ENCODE data around the gene MYL4. TPM values are rescaled to one million over a fixed set of nuclear protein-coding genes. Genes with fewer than 3 reads are reported as not detected.

MYL4 gene
- total RNA-seq, 2 experiments from 2014 or later = not detected

DNA sequence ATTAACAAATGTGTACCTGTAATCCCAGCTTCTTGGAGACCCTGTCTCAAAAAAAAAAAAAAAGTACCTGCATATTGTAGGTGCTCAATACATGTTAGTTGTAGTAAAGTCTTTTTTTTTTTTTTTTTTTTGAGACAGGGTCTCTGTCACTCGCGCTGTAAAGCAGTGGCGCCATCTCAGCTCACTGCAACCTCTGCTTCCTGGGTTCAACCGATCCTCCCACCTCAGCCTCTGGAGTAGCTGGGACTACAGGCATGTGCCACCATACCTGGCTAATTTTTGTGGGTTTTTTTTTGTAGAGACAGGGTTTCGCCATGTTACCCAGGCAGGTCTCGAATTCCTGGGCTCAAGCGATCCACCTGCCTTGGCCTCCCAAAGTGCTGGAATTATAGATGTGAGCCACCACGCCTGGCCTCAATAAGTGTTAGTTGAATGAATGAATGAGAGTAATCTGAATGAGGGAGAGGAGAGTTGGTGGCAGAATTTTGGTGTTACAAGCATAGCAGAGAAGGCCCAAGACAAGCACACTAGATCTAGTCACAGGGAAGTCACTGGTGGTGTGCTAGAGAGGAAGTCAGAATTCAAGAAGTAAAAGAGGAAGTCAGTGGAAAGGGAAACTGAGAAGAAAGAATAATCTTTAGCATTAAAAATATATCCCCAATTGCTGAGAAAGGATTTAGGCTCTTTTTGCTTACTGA, 9.4 kb upstream of the MYL4 start:
- DNase-seq = no peak
- CTCF ChIA-PET = no interaction called here
- Mint-ChIP-seq H3K4me3 (no peak overlapping the region), H3K27me3 (no peaks in the 10 kb centered on the region), H3K4me1 (ENCODE audit: low read depth) (peaks cover 27% of the 10 kb centered on the region), H3K27ac (no peak overlapping the region), H3K36me3 (no peaks in the 10 kb centered on the region), H3K9me3 (no peaks in the 10 kb centered on the region)
- intact Hi-C loops (cut with micrococcal nuclease) = loop anchor here (10.0 kb wide), 1 partner anchor 1995 kb away; no protein-coding TSS in a partner anchor
- POLR2A ChIA-PET = no interaction called here

DNA sequence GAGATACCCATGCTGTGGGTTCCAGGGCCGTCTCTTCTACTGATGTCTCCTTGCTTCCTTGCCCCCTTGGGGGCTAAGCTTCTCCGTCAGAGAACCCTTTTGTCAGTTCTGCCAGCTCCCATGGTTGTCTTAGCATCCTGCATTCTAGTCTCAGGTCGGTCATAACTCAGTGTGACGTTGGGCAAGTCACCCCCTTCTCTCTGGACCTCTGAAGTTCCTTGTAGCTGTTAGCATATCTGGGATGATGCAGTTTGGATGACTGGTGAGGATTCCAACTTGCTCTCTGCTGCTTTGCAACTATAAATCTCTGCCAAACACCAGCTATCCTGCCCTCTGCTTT, 8.9 kb upstream of the MYL4 start:
- POLR2A ChIA-PET = no interaction called here
- Mint-ChIP-seq H3K36me3 (no peaks in the 10 kb centered on the region), H3K27ac (no peak overlapping the region), H3K9me3 (no peaks in the 10 kb centered on the region), H3K27me3 (no peaks in the 10 kb centered on the region), H3K4me1 (ENCODE audit: low read depth) (peaks cover 32% of the 10 kb centered on the region), H3K4me3 (no peak overlapping the region)
- no peak for DNase-seq
- CTCF ChIA-PET = no interaction called here
- intact Hi-C loops (cut with micrococcal nuclease) = loop anchor here (10.0 kb wide), 1 partner anchor 1995 kb away; no protein-coding TSS in a partner anchor

DNA sequence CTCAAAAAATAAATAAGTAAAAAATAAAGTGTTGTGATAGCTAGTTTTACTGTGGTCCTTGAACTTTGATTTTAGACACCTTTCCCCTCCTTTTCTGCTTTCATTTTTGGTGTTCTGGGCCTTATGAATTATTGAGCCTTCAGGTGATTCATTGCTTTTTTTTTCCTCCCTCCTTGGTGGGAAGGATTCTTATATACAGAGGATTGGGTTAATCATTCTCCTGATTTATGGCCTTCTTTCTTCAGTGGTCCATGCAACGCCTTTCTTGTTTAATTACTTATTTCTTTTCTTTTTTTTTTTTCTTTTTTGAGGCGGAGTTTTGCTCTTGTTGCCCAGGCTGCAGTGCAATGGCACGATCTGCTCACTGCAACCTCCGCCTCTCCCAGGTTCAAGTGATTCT, 8.0 kb upstream of the MYL4 start:
- Mint-ChIP-seq H3K27ac (no peak overlapping the region), H3K9me3 (no peaks in the 10 kb centered on the region), H3K27me3 (no peaks in the 10 kb centered on the region), H3K4me3 (no peak overlapping the region), H3K4me1 (ENCODE audit: low read depth) (peaks cover 41% of the 10 kb centered on the region), H3K36me3 (no peaks in the 10 kb centered on the region)
- DNase-seq = no peak
- ChIA-PET POLR2A (no interaction called here), CTCF (interaction anchor here (0.7 kb wide), 1 partner anchor 14 kb away, joined by 3 read pairs; no protein-coding TSS in a partner anchor)
- intact Hi-C loops (cut with micrococcal nuclease) = loop anchor here (10.0 kb wide), 1 partner anchor 1994 kb away; no protein-coding TSS in a partner anchor

DNA sequence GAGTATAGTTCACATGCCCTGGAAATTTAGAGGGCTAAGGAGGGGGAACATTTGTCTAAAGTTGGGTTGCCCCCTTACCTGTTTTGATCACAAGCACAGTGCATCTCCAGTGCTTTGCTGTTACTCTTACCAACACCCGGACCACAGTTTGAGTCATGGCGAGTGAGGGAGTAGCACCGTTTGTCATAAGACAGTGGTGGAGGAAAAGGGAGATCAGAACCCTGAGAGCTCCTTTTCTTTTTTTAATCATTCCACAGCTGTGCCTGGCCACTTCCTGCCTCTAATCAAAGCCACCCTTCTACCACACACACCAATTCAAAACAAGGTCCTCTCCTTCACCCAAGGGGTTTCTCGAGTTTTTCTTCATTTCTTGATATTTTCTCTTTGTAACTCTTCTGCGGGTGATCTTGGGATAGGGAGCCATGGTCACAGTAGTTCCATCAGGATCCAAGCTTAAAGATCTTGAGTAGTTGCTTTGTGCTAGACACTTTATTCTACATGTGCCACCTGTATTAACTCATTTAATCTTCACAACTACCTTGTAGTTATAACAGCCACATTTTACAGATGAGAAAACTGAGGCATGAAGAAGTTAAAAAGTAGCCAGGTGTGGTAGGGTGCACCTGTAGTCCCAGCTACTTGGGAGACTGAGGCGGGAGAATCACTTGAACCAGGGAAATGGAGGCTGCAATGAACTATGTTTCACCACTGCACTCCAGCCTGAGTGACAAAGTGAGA, 5.0 kb upstream of the MYL4 start:
- DNase-seq = peak; percentile 84
- intact Hi-C loops (cut with micrococcal nuclease) = loop anchor here (1.0 to 10.0 kb wide), 3 partner anchors 15 to 1991 kb away; partner anchors contain the start of gene CDC27
- Mint-ChIP-seq H3K9me3 (no peaks in the 10 kb centered on the region), H3K4me3 (peak overlapping the region; percentile 57), H3K27me3 (no peaks in the 10 kb centered on the region), H3K27ac (peak overlapping the region; percentile 95), H3K36me3 (no peaks in the 10 kb centered on the region), H3K4me1 (ENCODE audit: low read depth) (peaks cover 61% of the 10 kb centered on the region)
- POLR2A ChIA-PET = interaction anchor here (2.7 kb wide), 1 partner anchor 14 kb away, joined by 15 read pairs; the partner anchor contains the start of gene CDC27
- CTCF ChIA-PET = interaction anchor here (0.6 to 1.6 kb wide), 2 partner anchors 17 to 1015 kb away, joined by 3 to 6 read pairs; no protein-coding TSS in a partner anchor

DNA sequence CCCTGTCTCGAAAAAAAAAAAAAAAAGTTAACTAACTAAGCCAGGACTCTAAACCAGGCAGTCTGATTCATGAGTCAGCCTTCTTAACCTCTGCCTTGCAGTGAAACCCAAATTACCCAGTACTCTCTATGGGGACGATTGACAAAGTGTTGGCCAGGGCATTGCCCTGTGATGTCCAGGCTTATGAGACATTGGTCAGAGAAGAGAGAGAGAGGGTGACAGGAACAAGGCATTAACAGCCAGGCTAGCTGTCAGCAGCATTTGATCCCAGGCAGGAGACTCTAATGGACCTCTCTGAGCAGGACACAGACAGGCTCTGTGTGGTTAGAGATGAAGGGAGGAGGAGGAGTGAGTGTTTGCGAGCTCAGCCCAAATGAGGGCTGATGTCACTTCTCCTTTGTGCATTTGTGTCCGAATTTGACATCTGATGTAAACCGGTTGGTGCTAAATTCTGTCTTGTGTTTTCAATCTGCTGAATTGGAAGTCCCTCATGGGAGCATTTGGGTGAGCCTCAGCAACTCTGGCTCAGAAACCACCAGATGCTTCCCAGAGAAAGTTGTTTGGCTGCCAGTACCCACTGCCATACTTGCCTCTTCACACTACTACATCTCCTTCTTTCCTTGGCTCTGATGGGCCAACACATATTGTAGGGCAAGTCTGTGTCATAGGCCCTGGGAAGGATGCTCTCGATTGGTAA, 4.3 kb upstream of the MYL4 start:
- peaks cover 59% of the 10 kb centered on the region for H3K4me1 Mint-ChIP-seq (ENCODE audit: low read depth)
- no peaks in the 10 kb centered on the region for H3K27me3 Mint-ChIP-seq
- DNase-seq = peak; percentile 60
- intact Hi-C loops (cut with micrococcal nuclease) = loop anchor here (1.0 to 10.0 kb wide), 3 partner anchors 15 to 1990 kb away; partner anchors contain the start of gene CDC27
- ChIA-PET POLR2A (interaction anchor here (1.0 to 2.7 kb wide), 2 partner anchors 15 kb away, joined by 6 to 15 read pairs; partner anchors contain the start of gene CDC27), CTCF (interaction anchor here (0.8 to 1.6 kb wide), 6 partner anchors 14 to 107 kb away, joined by 3 to 6 read pairs (median 3); no protein-coding TSS in a partner anchor)
- no peaks in the 10 kb centered on the region for H3K9me3 Mint-ChIP-seq
- H3K4me3 Mint-ChIP-seq = peak overlapping the region; percentile 57
- H3K36me3 Mint-ChIP-seq = no peaks in the 10 kb centered on the region
- peak overlapping the region; percentile 95 for H3K27ac Mint-ChIP-seq

DNA sequence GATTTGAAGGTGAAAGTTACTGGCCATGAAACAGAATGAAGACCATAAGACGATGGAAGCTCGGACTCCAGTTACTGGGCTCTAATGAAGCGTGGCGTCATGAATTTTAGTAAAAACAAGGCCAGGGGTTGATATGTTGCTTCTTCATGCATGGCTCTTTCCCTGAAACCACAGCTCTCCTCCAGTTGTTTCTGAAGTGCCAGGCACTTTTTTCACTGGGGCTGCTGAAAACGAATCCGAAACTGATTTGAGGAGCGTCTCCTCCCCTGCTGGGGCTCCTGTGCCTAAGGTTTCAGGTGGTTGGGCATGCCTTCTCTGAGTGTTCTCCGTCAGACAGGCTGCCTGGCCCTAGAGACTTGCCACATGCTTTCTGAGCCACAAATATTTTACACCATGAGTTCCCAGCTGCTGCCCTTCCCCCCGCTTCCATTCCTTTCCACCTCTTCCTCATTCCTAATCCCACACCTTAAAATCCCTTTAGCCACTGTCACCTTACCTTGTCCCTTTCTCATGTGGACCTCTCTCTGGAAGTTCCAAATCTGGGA, 3.7 kb upstream of the MYL4 start:
- no peaks in the 10 kb centered on the region for H3K9me3 Mint-ChIP-seq
- intact Hi-C loops (cut with micrococcal nuclease) = loop anchor here (10.0 kb wide), 1 partner anchor 1989 kb away; no protein-coding TSS in a partner anchor
- no peaks in the 10 kb centered on the region for H3K27me3 Mint-ChIP-seq
- no peaks in the 10 kb centered on the region for H3K36me3 Mint-ChIP-seq
- peak overlapping the region; percentile 95 for H3K27ac Mint-ChIP-seq
- ChIA-PET POLR2A (interaction anchor here (1.0 to 2.7 kb wide), 2 partner anchors 15 kb away, joined by 6 to 15 read pairs; partner anchors contain the start of gene CDC27), CTCF (interaction anchor here (0.8 to 1.4 kb wide), 5 partner anchors 13 to 106 kb away, joined by 3 to 4 read pairs (median 3); no protein-coding TSS in a partner anchor)
- H3K4me1 Mint-ChIP-seq (ENCODE audit: low read depth) = peaks cover 53% of the 10 kb centered on the region
- DNase-seq = peak; percentile 83
- peak overlapping the region; percentile 57 for H3K4me3 Mint-ChIP-seq

DNA sequence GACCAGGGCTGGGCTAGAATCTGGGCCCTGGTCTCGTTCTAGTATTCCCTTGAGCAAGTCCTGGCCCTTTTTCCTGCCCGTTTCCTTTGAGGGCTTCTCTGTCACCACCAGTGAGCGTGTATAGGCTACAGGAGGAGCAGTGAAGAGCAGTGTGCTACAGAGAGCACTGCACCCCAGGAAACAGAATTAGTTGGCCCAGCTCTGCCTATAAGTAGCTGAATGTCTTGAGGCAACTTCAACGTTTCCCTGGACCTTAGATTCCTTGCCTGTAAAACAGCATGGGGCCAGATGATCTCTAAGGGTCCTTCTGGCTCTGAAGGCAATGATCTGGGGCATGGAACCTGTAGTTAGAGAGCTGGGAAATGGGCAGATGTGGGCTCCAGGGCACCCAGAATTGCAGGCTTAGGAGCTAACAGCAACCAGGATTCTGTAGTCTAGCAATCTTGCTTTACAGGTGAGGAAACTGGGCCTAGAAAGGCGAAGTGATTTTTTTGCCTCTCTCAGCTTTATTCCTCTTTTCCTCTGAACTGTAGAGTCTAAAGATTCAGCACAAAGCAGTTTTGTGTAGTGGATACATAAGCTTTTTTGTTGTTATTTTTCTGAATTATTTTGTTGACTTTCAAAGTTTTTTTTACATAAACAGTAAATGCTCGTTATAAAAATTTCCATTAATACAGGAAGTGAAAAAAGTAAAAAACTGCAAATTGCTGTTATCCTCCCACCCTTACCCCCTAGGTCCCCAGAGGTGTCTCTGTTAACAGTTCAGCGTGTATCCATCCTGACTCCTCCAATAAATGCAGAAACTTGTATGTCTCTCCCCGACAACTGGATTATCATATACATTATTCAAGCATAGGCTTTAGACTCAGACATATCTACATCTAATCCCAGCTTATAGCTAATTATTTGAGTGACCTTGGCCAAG, 1.7 kb upstream of the MYL4 start:
- Mint-ChIP-seq H3K27me3 (no peaks in the 10 kb centered on the region), H3K36me3 (no peaks in the 10 kb centered on the region), H3K4me1 (ENCODE audit: low read depth) (peaks cover 50% of the 10 kb centered on the region), H3K27ac (no peak overlapping the region), H3K9me3 (no peaks in the 10 kb centered on the region), H3K4me3 (no peak overlapping the region)
- ChIA-PET CTCF (interaction anchor here (0.9 to 1.3 kb wide), 3 partner anchors 22 to 108 kb away, joined by 3 to 4 read pairs (median 3); no protein-coding TSS in a partner anchor), POLR2A (interaction anchor here (2.1 kb wide), 1 partner anchor 13 kb away, joined by 5 read pairs; no protein-coding TSS in a partner anchor)
- no peak for DNase-seq
- intact Hi-C loops (cut with micrococcal nuclease) = loop anchor here (10.0 kb wide), 1 partner anchor 1987 kb away; no protein-coding TSS in a partner anchor

DNA sequence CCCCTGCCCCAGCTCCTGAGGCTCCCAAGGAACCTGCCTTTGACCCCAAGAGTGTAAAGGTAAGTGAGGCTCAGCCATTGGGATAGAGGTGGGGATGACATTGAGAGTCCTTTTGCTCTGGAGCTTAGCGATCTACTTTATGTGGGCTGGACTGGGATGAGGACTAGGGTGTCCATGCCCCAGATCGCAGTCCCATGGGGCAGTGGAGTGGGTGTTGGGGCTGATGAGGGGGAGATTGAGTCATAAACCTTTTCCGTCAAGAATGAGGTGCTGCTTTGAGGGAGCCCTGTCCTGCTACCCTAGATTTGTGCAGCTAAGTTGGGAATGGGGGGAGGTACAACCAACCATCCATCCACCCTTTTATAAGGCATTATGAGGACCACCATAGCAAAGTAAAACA, 351 bp downstream of the MYL4 start:
- H3K4me3 Mint-ChIP-seq = no peak overlapping the region
- POLR2A ChIA-PET = interaction anchor here (2.1 kb wide), 1 partner anchor 11 kb away, joined by 5 read pairs; no protein-coding TSS in a partner anchor
- no peak for DNase-seq
- intact Hi-C loops (cut with micrococcal nuclease) = loop anchor here (10.0 kb wide), 1 partner anchor 1985 kb away; no protein-coding TSS in a partner anchor
- H3K27me3 Mint-ChIP-seq = no peaks in the 10 kb centered on the region
- H3K27ac Mint-ChIP-seq = no peak overlapping the region
- no peaks in the 10 kb centered on the region for H3K9me3 Mint-ChIP-seq
- H3K4me1 Mint-ChIP-seq (ENCODE audit: low read depth) = peaks cover 36% of the 10 kb centered on the region
- CTCF ChIA-PET = interaction anchor here (1.0 to 1.5 kb wide), 2 partner anchors 11 to 407 kb away, joined by 3 read pairs; no protein-coding TSS in a partner anchor
- H3K36me3 Mint-ChIP-seq = no peaks in the 10 kb centered on the region

DNA sequence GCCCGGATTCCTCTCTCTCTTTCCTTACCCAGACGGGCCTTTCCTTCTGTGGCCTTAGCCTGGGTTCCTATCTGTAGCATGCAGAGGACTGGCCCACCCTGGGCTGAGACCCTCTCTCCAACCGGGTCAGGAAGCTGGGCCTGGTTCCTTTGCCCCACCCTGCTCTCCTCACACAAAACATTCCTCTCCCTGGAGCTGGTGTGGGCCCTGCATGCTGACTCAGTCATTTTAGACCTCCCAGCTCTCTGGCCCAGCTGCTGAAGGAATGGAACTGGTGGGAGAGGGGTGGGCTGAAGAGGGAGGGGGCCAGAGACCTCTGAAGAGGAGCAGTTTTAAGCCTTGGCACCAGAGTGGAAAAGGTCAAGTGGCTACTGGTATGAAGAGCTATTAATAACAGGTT, 957 bp downstream of the MYL4 start:
- Mint-ChIP-seq H3K27ac (no peak overlapping the region), H3K4me3 (no peak overlapping the region), H3K27me3 (no peaks in the 10 kb centered on the region), H3K9me3 (no peaks in the 10 kb centered on the region), H3K36me3 (no peaks in the 10 kb centered on the region), H3K4me1 (ENCODE audit: low read depth) (peaks cover 30% of the 10 kb centered on the region)
- DNase-seq = no peak
- ChIA-PET POLR2A (no interaction called here), CTCF (interaction anchor here (1.5 kb wide), 1 partner anchor 406 kb away, joined by 3 read pairs; no protein-coding TSS in a partner anchor)
- intact Hi-C loops (cut with micrococcal nuclease) = no loop called here

DNA sequence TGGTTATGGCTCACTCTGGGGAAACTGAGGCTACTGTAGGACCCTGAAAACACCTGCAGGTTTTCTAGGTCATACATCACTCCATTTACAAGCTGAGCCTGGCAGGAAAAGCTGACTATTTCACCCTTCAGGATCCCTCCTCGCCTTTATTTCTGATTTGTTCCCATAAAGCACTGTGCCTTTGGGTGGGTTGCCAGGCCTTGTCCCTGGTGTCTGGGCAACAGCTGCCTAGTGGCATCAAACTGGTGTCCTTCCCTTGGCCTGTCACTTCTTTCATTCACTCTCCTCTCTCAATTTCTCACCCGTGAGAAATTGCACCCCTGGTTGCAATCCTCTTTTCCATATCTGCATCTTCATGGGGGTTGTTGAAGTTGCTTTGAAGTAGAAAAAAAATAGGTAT, 1.6 kb downstream of the MYL4 start:
- CTCF ChIA-PET = no interaction called here
- Mint-ChIP-seq H3K4me3 (no peak overlapping the region), H3K4me1 (ENCODE audit: low read depth) (peaks cover 26% of the 10 kb centered on the region), H3K27me3 (no peaks in the 10 kb centered on the region), H3K27ac (no peak overlapping the region), H3K36me3 (no peaks in the 10 kb centered on the region), H3K9me3 (no peaks in the 10 kb centered on the region)
- POLR2A ChIA-PET = no interaction called here
- no peak for DNase-seq
- intact Hi-C loops (cut with micrococcal nuclease) = no loop called here

Measured in activated CD4-positive, alpha-beta memory T cell treated with anti-CD3 and anti-CD28 coated beads for 36 hours (primary cell).